Astrocyte (in vitro differentiated cells and primary cell): ENCODE measurements around the gene DIAPH1. TPM values are rescaled to one million over a fixed set of nuclear protein-coding genes. Genes with fewer than 3 reads are reported as not detected.

ENCODE experiments used
- DNase-seq: peaks from one replicate; pipeline ENCODE4 v3.0.0-alpha.2; 2010; ENCODE audit warnings: low read depth
- FAIRE-seq: peaks from 2 replicates; lab custom pipeline; 2011; peaks lifted over from hg19 to GRCh38; lab: Jason Lieb, UNC
- H2AFZ ChIP-seq: 2 replicates; pipeline ENCODE4 v1.6.0; 2012; ENCODE audit warnings: low read depth, low read length, inconsistent platforms
- H3K27ac ChIP-seq: 2 replicates; pipeline ENCODE4 v1.5.1; 2011; ENCODE audit warnings: low read depth, low read length, inconsistent platforms
- H3K27me3 ChIP-seq: 2 replicates; pipeline ENCODE4 v1.6.0; 2011; ENCODE audit warnings: low read length, inconsistent platforms; ENCODE audit not compliant: insufficient read depth
- H3K36me3 ChIP-seq: 2 replicates; pipeline ENCODE4 v1.5.1; 2011; ENCODE audit warnings: low read length, inconsistent platforms; ENCODE audit not compliant: insufficient read depth
- H3K4me1 ChIP-seq: 2 replicates; pipeline ENCODE4 v1.5.1; 2011; ENCODE audit warnings: low read length, inconsistent platforms; ENCODE audit not compliant: insufficient read depth
- H3K4me2 ChIP-seq: 2 replicates; pipeline ENCODE4 v1.6.0; 2012; ENCODE audit warnings: low read length, inconsistent platforms
- H3K4me3 ChIP-seq: 2 replicates; pipeline ENCODE4 v1.5.1; 2011; ENCODE audit warnings: low read depth, mild to moderate bottlenecking, low read length, inconsistent platforms; ENCODE audit not compliant: insufficient read depth
- H3K79me2 ChIP-seq: 2 replicates; pipeline ENCODE4 v1.6.0; 2012; ENCODE audit warnings: mild to moderate bottlenecking, low read length, inconsistent platforms; ENCODE audit not compliant: insufficient read depth
- H3K9ac ChIP-seq: 2 replicates; pipeline ENCODE4 v1.6.0; 2012; ENCODE audit warnings: mild to moderate bottlenecking, low read length, inconsistent platforms
- H3K9me3 ChIP-seq: 2 replicates; pipeline ENCODE4 v1.5.1; 2012; ENCODE audit warnings: low read depth, mild to moderate bottlenecking, low read length, inconsistent platforms; ENCODE audit not compliant: insufficient read depth
- H4K20me1 ChIP-seq: 2 replicates; pipeline ENCODE4 v1.6.0; 2012; ENCODE audit warnings: low read length, inconsistent platforms; ENCODE audit not compliant: insufficient read depth
- H3K27ac Mint-ChIP-seq: one replicate; pipeline ENCODE4 v1.8.0; 2021; ENCODE audit warnings: mild to moderate bottlenecking, mixed read lengths; ENCODE audit not compliant: unreplicated experiment
- H3K27me3 Mint-ChIP-seq: one replicate; pipeline ENCODE4 v1.8.0; 2021; ENCODE audit warnings: low read depth, mixed read lengths; ENCODE audit not compliant: unreplicated experiment
- H3K36me3 Mint-ChIP-seq: one replicate; pipeline ENCODE4 v1.8.0; 2021; ENCODE audit warnings: low read depth, mixed read lengths; ENCODE audit not compliant: unreplicated experiment
- H3K4me1 Mint-ChIP-seq: one replicate; pipeline ENCODE4 v1.8.0; 2021; ENCODE audit warnings: low read depth, mixed read lengths; ENCODE audit not compliant: unreplicated experiment
- H3K4me3 Mint-ChIP-seq: one replicate; pipeline ENCODE4 v1.8.0; 2021; ENCODE audit warnings: mild to moderate bottlenecking, moderate library complexity, mixed read lengths; ENCODE audit not compliant: unreplicated experiment
- H3K9me3 Mint-ChIP-seq: one replicate; pipeline ENCODE4 v1.8.0; 2021; ENCODE audit warnings: mild to moderate bottlenecking, mixed read lengths; ENCODE audit not compliant: unreplicated experiment
- EZH2 ChIP-seq: IDR thresholded peaks from 2 replicates; pipeline ENCODE4 v1.6.1; 2012; ENCODE audit warnings: mild to moderate bottlenecking, low read length, inconsistent platforms; ENCODE audit not compliant: insufficient read depth
- total RNA-seq: library from RNA; stranded (reverse); gene quantifications from 2 replicates; pipeline ENCODE4 v1.2.1, GENCODE V29; 2021
- TF ChIP-seq, protein P1 (sequence below): IDR thresholded peaks from 2 replicates; pipeline ENCODE4 v1.5.1; 2011; ENCODE audit warnings: low read depth, mild to moderate bottlenecking, inconsistent platforms, low read length, moderate library complexity; ENCODE audit not compliant: insufficient read depth

DIAPH1 gene
- total RNA-seq, 1 donor from 2014 or later: 78.8 TPM

DNA sequence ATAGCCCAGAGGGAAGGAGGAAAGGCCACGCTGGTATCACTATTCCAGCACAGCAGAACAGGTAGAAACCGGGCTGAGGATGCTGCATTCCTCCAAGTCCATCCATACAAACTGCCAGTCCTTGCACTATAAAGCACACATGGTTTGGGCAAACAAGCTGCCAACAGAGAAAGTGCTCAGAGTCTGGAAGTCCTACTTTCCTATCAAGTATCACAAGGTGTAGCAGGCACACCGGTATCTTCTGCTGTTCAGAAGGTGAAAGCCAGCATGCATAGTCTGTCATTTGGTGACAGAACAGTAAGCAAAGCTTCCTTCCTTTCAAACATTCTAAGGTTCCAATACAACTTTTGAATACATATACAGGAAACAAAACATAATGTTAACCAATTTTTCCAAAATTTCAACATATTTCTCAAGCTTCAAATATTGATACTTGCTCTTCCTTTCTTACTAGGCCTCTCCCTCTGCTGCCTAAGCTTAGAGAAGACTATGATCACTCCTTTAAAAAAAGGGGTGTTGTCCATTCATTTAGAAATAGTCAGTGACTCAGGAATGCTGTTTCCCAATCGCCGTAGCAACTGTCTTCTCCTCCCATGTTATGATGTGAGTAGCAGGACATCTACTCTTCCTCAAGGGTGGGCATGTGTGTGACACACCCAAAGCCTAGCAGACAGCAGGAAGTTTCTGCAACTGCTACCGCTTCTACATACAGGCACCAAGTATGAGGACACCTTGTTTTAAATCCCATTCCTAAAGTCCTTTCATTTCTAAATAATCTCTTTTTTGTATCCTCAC lies 14.7 kb downstream of the DIAPH1 start:
- Mint-ChIP-seq H3K4me3 (no peak overlapping the region), H3K36me3 (no peaks in the 10 kb centered on the region), H3K9me3 (no peaks in the 10 kb centered on the region), H3K4me1 (peaks cover 9% of the 10 kb centered on the region), H3K27me3 (no peaks in the 10 kb centered on the region), H3K27ac (peak overlapping the region; percentile 77)
- Histone ChIP-seq H3K9ac (no peak overlapping the region), H3K79me2 (peaks cover 90% of the 10 kb centered on the region), H4K20me1 (peaks cover 37% of the 10 kb centered on the region), H3K27ac (peak overlapping the region; percentile 49), H3K4me3 (no peak overlapping the region), H3K4me2 (peak overlapping the region; percentile 34), H3K27me3 (no peaks in the 10 kb centered on the region), H3K36me3 (no peaks in the 10 kb centered on the region), H2AFZ (no peak overlapping the region), H3K4me1 (peaks cover 10% of the 10 kb centered on the region), H3K9me3 (no peaks in the 10 kb centered on the region)
- DNase-seq (peak; percentile 87), FAIRE-seq (no peak)
- TF ChIP-seq, protein P1, sequence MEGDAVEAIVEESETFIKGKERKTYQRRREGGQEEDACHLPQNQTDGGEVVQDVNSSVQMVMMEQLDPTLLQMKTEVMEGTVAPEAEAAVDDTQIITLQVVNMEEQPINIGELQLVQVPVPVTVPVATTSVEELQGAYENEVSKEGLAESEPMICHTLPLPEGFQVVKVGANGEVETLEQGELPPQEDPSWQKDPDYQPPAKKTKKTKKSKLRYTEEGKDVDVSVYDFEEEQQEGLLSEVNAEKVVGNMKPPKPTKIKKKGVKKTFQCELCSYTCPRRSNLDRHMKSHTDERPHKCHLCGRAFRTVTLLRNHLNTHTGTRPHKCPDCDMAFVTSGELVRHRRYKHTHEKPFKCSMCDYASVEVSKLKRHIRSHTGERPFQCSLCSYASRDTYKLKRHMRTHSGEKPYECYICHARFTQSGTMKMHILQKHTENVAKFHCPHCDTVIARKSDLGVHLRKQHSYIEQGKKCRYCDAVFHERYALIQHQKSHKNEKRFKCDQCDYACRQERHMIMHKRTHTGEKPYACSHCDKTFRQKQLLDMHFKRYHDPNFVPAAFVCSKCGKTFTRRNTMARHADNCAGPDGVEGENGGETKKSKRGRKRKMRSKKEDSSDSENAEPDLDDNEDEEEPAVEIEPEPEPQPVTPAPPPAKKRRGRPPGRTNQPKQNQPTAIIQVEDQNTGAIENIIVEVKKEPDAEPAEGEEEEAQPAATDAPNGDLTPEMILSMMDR: no peak
- no peak for TF ChIP-seq EZH2

- peaks cover 9% of the 10 kb centered on the region for H3K4me1 Mint-ChIP-seq
- H2AFZ ChIP-seq: no peak overlapping the region
- peak overlapping the region; percentile 47 for H3K27ac Mint-ChIP-seq
- H3K4me1 ChIP-seq: peaks cover 10% of the 10 kb centered on the region
- DNase-seq (no peak), FAIRE-seq (no peak)
- no peak overlapping the region for H3K4me2 ChIP-seq
- TF ChIP-seq, protein P1: no peak
- no peak for TF ChIP-seq EZH2
- no peaks in the 10 kb centered on the region for H3K36me3 Mint-ChIP-seq
- H3K27ac ChIP-seq: no peak overlapping the region
- no peaks in the 10 kb centered on the region for H3K36me3 ChIP-seq
- H3K79me2 ChIP-seq: peaks cover 91% of the 10 kb centered on the region
- no peaks in the 10 kb centered on the region for H3K27me3 ChIP-seq
- no peak overlapping the region for H3K4me3 Mint-ChIP-seq
- H3K9ac ChIP-seq: no peak overlapping the region
- no peaks in the 10 kb centered on the region for H3K9me3 ChIP-seq
- H3K4me3 ChIP-seq: no peak overlapping the region
- no peaks in the 10 kb centered on the region for H3K27me3 Mint-ChIP-seq
- peaks cover 36% of the 10 kb centered on the region for H4K20me1 ChIP-seq
- no peaks in the 10 kb centered on the region for H3K9me3 Mint-ChIP-seq
These were observed 16.2 kb downstream of the DIAPH1 start for GRCh38 chr5:141602606-141603005.
